Naive thymus-derived CD8-positive, alpha-beta T cell (primary cell): ENCODE results near the gene NUSAP1. TPM values are rescaled to one million over a fixed set of nuclear protein-coding genes. Genes with fewer than 3 reads are reported as not detected.
"Not testable (repeated sequence)": the region's sequence is repeated elsewhere in the genome, so short reads cannot be mapped to it uniquely, and the experiment has no call there.

Source experiments
- ATAC-seq, 2 donors: fragments of 150-1000 bp; cut with Tn5 transposase in 1 of 2; sonication (Bioruptor Pico), chemical (Tn5 transposase) in 1 of 2; 1 replicate in 1 of 2; 2 replicates in 1 of 2; pipeline ENCODE4 v1.10.0; 2021; ENCODE audit warnings: mild to moderate bottlenecking in 2 of 2, moderate library complexity in 2 of 2
- POLR2A ChIA-PET: fragments of 350-600 bp; sonication (Branson Sonifier 250); formaldehyde crosslinking; loops from one replicate; lab custom pipeline; 2021; ENCODE audit warnings: antibody characterized with exemption; lab: Charles Lee
- DNase-seq, 10 donors: peaks; one replicate each; pipeline versions ENCODE4 v3.0.0 to v3.0.0-alpha.2; 2020 to 2022
- H3K27ac Mint-ChIP-seq, 10 donors: one replicate each; pipeline ENCODE4 v1.8.0; 2020 to 2022; ENCODE audit warnings: mild to moderate bottlenecking in 10 of 10, mixed read lengths in 10 of 10, moderate library complexity in 4 of 10, inconsistent platforms in 1 of 10
- H3K27me3 Mint-ChIP-seq, 5 donors: one replicate each; pipeline ENCODE4 v1.8.0; 2021 to 2022; ENCODE audit warnings: mixed read lengths in 5 of 5
- H3K36me3 Mint-ChIP-seq, 3 donors: one replicate each; pipeline ENCODE4 v1.8.0; 2020 to 2022; ENCODE audit warnings: mixed read lengths in 3 of 3, mild to moderate bottlenecking in 2 of 3, inconsistent platforms in 1 of 3
- H3K4me1 Mint-ChIP-seq, 4 donors: one replicate each; pipeline ENCODE4 v1.8.0; 2021 to 2022; ENCODE audit warnings: mixed read lengths in 4 of 4
- H3K4me3 Mint-ChIP-seq, 10 donors: one replicate each; pipeline ENCODE4 v1.8.0; 2020 to 2022; ENCODE audit warnings: mild to moderate bottlenecking in 10 of 10, mixed read lengths in 10 of 10, moderate library complexity in 6 of 10, inconsistent platforms in 1 of 10
- H3K9me3 Mint-ChIP-seq, 9 donors: one replicate each; pipeline ENCODE4 v1.8.0; 2020 to 2022; ENCODE audit warnings: mixed read lengths in 9 of 9, mild to moderate bottlenecking in 3 of 9, inconsistent platforms in 1 of 9, moderate library complexity in 1 of 9
- polyA plus RNA-seq, 3 donors: library from polyadenylated mRNA; unstranded; fragments of 300-500 nt; fragmentation: Illumina TruSeq; gene quantifications; one replicate each; pipeline ENCODE4 v1.2.3, GENCODE V29; 2021
- total RNA-seq, 8 experiments: library from RNA in 2 of 8; stranded (reverse) in 2 of 8; gene quantifications; one replicate each; pipeline ENCODE4 v1.2.3 and lab custom pipeline; 2021 to 2026

NUSAP1 gene
- total and polyA plus RNA-seq, 5 experiments from 2014 or later: 0.32 to 4.0 (median 1.4) TPM

DNA sequence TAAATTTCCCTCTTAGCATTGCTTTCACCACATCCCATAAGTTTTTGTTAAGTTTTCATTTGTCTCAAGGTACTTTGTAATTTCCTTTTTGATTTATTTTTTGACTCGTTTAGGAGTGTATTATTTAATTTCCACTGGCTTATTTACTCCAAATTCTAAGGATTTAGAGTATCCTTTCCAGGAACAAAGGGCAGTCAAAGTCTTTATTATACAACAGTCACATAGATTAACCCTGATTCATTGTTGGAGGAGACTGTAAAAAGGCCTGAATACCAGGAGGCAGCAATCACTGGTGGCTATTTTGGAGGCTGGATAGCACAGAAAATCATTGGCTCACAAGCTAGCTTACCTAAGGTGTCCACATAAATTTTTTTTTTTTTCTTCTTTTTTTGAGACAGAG, 40.2 kb upstream of the NUSAP1 start:
- DNase-seq (no peak), ATAC-seq (no peak)
- Mint-ChIP-seq H3K9me3 (no peaks in the 10 kb centered on the region), H3K36me3 (peaks cover 0 to 73% (median 8%) of the 10 kb centered on the region in 3 donors), H3K4me3 (no peak overlapping the region), H3K4me1 (peaks cover 10 to 44% (median 31%) of the 10 kb centered on the region in 4 donors), H3K27ac (peak overlapping the region in 5 of 10 donors; percentile 27 to 65 (median 46)), H3K27me3 (no peaks in the 10 kb centered on the region)
- POLR2A ChIA-PET: no interaction called here

DNA sequence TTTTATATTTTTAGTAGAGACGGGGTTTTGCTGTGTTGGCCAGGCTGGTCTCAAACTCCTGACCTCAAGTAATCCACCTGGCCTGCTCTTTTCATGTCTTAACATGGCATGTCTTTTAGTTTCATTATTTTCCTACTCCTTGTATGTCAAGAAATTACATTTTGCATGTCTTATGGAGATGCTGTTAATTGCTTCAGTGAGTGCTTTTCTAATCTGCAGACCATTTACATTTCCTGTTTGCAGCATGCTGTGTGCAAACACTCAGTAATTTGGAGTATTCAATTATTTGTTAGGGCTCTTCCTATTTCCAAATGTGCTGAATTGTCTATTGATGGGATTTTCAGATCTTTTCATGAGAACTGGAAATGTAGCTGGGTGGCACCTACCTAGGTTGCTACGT, 31.5 kb upstream of the NUSAP1 start:
- H3K4me3 Mint-ChIP-seq, H3K27me3 Mint-ChIP-seq, DNase-seq, ATAC-seq, POLR2A ChIA-PET, H3K9me3 Mint-ChIP-seq: not testable (repeated sequence)
- peaks cover 5 to 14% (median 10%) of the 10 kb centered on the region in 4 donors for H3K4me1 Mint-ChIP-seq
- peak overlapping the region in 1 of 10 donors; percentile 79 for H3K27ac Mint-ChIP-seq
- H3K36me3 Mint-ChIP-seq: peaks cover 0 to 44% (median 13%) of the 10 kb centered on the region in 3 donors

GRCh38 chr15:41301587-41301986, 31.1 kb upstream of the NUSAP1 start:
- POLR2A ChIA-PET: no interaction called here
- DNase-seq (no peak), ATAC-seq (no peak)
- Mint-ChIP-seq H3K4me1 (peaks cover 7 to 12% (median 10%) of the 10 kb centered on the region in 4 donors), H3K36me3 (peaks cover 0 to 43% (median 13%) of the 10 kb centered on the region in 3 donors), H3K4me3 (no peak overlapping the region), H3K27ac (peak overlapping the region in 1 of 10 donors; percentile 79), H3K9me3 (no peaks in the 10 kb centered on the region), H3K27me3 (no peaks in the 10 kb centered on the region)

DNA sequence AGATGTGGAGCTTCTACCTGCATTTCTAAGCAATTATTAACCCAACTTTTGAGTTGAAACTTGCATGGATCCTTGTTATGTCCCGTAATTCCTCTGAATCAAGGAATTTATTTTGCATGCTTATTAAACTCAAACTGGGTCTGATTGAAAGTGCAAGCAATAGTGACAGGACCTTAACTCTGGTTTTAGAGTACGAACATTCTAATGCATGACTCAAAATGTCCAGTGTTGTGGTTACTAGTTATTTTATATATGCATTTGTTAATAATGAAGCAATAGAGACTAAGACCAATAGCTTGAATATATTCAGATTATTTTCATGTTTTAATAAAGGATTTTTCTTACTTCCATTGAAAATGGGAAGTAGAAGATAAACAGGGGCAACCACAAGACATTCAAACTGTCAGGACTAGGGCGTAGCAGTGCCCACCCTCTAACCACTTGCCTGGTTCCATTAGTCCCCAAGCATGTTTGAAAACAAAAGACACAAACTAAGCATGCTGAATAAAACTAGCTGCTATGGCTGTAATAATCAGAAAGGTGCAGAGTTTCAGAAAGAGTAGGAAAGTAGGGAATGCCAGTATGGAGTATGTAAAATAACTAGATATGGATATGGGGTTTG, 28.4 kb upstream of the NUSAP1 start:
- no peaks in the 10 kb centered on the region for H3K9me3 Mint-ChIP-seq
- ATAC-seq (no peak), DNase-seq (no peak)
- H3K36me3 Mint-ChIP-seq: peaks cover 0 to 19% (median 5%) of the 10 kb centered on the region in 3 donors
- H3K27ac Mint-ChIP-seq: peak overlapping the region in 4 of 10 donors; percentile 16 to 72 (median 48)
- POLR2A ChIA-PET: no interaction called here
- H3K4me3 Mint-ChIP-seq: no peak overlapping the region
- peaks cover 7 to 12% (median 10%) of the 10 kb centered on the region in 4 donors for H3K4me1 Mint-ChIP-seq
- H3K27me3 Mint-ChIP-seq: no peaks in the 10 kb centered on the region

- POLR2A ChIA-PET: interaction anchor here (0.6 kb wide), 1 partner anchor 32 kb away, joined by 3 read pairs; no protein-coding TSS in a partner anchor
- peaks cover 0 to 9% (median 0%) of the 10 kb centered on the region in 3 donors for H3K36me3 Mint-ChIP-seq
- H3K4me3 Mint-ChIP-seq: no peak overlapping the region
- ATAC-seq (no peak), DNase-seq (no peak)
- H3K4me1 Mint-ChIP-seq: peaks cover 2 to 10% (median 3%) of the 10 kb centered on the region in 4 donors
- H3K27me3 Mint-ChIP-seq: no peaks in the 10 kb centered on the region
- no peaks in the 10 kb centered on the region for H3K9me3 Mint-ChIP-seq
- no peak overlapping the region for H3K27ac Mint-ChIP-seq
Observed at GRCh38 chr15:41307679-41308078, 25.0 kb upstream of the NUSAP1 start.

DNA sequence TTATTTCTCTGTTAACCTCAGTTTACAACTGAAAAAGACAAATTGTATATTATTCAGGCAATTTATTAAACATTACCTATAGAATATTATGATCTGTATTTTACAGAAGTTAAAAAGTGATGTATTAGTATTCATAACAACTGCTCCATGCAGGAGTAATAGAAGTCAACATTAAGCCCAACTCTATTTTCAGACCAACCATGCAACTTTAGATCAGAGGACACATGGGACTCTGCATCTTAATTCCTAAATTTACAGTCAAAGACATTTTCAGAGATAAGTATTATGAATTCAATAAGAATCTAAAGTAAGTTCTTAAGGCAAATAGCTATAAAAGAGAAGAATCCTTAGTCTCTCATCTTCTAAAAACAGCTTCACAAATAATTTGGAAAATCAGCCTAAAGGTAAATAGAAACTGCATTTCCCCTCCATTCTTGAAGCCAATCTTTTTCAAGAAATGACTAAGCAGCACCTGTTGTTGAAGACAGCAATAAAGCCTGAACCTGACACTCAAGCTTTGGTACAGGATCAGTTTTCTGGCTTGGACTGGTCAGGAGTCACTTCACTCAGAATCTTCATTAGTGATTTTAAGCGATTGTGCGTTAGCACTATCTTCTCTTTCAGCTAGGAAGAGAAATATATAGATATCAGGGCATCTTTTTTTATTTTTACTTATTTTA, 23.3 kb upstream of the NUSAP1 start:
- POLR2A ChIA-PET: no interaction called here
- H3K4me1 Mint-ChIP-seq: peaks cover 0 to 9% (median 2%) of the 10 kb centered on the region in 4 donors
- no peak overlapping the region for H3K4me3 Mint-ChIP-seq
- ATAC-seq: no peak
- H3K9me3 Mint-ChIP-seq: no peaks in the 10 kb centered on the region
- no peak overlapping the region for H3K27ac Mint-ChIP-seq
- H3K27me3 Mint-ChIP-seq: no peaks in the 10 kb centered on the region
- no peak for DNase-seq
- peaks cover 0 to 15% (median 0%) of the 10 kb centered on the region in 3 donors for H3K36me3 Mint-ChIP-seq

DNA sequence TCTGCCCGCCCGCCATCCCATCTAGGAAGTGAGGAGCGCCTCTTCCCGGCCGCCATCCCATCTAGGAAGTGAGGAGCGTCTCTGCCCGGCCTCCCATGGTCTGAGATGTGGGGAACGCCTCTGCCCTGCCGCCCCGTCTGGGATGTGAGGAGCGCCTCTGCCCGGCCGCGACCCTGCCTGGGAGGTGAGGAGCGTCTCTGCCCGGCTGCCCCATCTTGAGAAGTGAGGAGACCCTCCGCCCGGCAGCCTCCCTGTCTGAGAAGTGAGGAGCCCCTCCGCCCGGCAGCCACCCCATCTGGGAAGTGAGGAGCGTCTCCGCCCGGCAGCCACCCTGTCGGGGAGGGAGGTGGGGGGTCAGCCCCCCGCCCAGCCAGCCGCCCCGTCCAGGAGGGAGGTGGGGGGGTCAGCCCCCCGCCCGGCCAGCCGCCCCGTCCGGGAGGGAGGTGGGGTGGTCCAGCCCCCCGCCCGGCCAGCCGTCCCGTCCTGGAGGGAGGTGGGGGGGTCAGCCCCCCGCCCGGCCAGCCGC, 11.8 kb upstream of the NUSAP1 start:
- H3K9me3 Mint-ChIP-seq, H3K36me3 Mint-ChIP-seq, H3K4me3 Mint-ChIP-seq, H3K27me3 Mint-ChIP-seq, DNase-seq, H3K27ac Mint-ChIP-seq, H3K4me1 Mint-ChIP-seq, POLR2A ChIA-PET, ATAC-seq: not testable (repeated sequence)

DNA sequence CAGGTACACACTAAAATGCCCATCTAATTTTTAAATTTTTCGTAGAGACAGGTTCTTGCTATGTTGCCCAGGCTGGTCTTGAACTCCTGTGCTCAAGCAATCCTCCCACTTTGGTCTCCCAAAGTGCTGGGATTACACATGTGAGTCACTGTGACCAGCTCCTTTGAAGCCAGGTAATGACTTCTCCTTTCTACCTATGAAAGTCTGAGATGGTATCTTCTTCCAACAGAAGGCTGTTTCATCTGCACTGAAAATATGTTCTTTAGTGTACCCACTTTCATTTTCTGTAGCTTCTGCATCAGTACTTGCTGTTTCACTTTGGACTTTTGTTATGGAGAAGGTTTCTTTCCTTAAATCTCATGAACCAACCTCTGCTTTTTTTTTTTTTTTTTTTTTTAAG, 9.1 kb upstream of the NUSAP1 start:
- Mint-ChIP-seq H3K4me1 (no peaks in the 10 kb centered on the region), H3K27me3 (no peaks in the 10 kb centered on the region), H3K27ac (peak overlapping the region in 1 of 10 donors; percentile 29), H3K4me3 (no peak overlapping the region), H3K36me3 (peaks cover 0 to 3% (median 0%) of the 10 kb centered on the region in 3 donors), H3K9me3 (peaks cover 0 to 2% (median 0%) of the 10 kb centered on the region in 9 donors)
- DNase-seq: no peak
- ATAC-seq: no peak
- POLR2A ChIA-PET: interaction anchor here (1.7 kb wide), 1 partner anchor 9 kb away, joined by 6 read pairs; the partner anchor contains the start of genes NUSAP1 and OIP5

DNA sequence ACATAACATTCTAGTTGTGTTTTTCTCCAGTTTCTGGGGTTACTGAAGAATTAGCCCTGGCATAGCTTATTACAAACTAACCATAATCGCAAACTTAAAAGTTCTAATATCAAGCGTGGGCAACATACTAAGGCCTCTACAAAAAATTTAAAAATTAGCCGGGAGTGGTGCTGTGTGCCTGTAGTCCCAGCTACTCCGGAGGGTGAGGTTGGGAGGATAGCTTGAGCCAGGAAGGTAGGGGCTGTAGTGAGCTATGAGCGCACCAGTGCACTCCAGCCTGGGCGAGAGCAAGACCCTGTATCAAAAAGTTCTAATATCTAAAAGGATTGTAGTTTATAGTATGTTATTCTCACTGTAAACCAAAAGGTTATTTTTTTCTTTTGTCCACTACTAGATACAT, 1.4 kb upstream of the NUSAP1 start:
- ATAC-seq (no peak), DNase-seq (no peak)
- peak overlapping the region; percentile 96 to 100 (median 99) for H3K4me3 Mint-ChIP-seq
- peak overlapping the region in 7 of 10 donors; percentile 22 to 98 (median 93) for H3K27ac Mint-ChIP-seq
- H3K27me3 Mint-ChIP-seq: no peaks in the 10 kb centered on the region
- POLR2A ChIA-PET: interaction anchor here (0.5 to 2.1 kb wide), 3 partner anchors 19 to 100 kb away, joined by 4 to 11 read pairs (median 4); partner anchors contain the start of genes CHP1 and EXD1
- H3K9me3 Mint-ChIP-seq: no peaks in the 10 kb centered on the region
- peaks cover 6 to 28% (median 27%) of the 10 kb centered on the region in 4 donors for H3K4me1 Mint-ChIP-seq
- no peaks in the 10 kb centered on the region for H3K36me3 Mint-ChIP-seq

DNA sequence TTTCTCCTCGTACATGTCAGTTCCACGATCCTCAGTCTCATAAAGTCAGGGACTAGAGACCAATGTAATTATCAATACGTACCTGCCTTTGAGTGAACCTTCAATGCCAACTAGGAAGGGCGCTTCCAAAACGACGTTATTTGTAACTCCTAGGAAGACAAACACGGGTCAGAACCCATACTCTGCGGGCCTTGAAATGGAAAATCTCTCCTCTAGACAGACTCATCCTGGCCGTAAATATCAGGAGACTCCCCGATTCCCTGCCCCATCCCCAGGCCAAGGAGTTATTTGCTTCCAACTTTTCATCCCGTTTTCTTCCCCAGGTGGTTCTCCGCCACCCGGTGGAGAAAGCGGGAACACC, 868 bp upstream of the NUSAP1 start:
- peak overlapping the region; percentile 96 to 100 (median 99) for H3K4me3 Mint-ChIP-seq
- H3K27ac Mint-ChIP-seq: peak overlapping the region; percentile 49 to 98 (median 93)
- H3K4me1 Mint-ChIP-seq: peaks cover 6 to 31% (median 27%) of the 10 kb centered on the region in 4 donors
- no peaks in the 10 kb centered on the region for H3K36me3 Mint-ChIP-seq
- no peaks in the 10 kb centered on the region for H3K9me3 Mint-ChIP-seq
- POLR2A ChIA-PET: interaction anchor here (0.6 to 2.1 kb wide), 10 partner anchors 9 to 524 kb away, joined by 3 to 11 read pairs (median 4); partner anchors contain the start of genes CHP1, DNAJC17, EXD1 and INO80
- no peaks in the 10 kb centered on the region for H3K27me3 Mint-ChIP-seq
- ATAC-seq (no peak), DNase-seq (peak in 1 of 10 donors; percentile 4)

- Mint-ChIP-seq H3K4me3 (peak overlapping the region; percentile 96 to 100 (median 99)), H3K36me3 (no peaks in the 10 kb centered on the region), H3K9me3 (no peaks in the 10 kb centered on the region), H3K4me1 (peaks cover 6 to 34% (median 27%) of the 10 kb centered on the region in 4 donors), H3K27me3 (no peaks in the 10 kb centered on the region), H3K27ac (peak overlapping the region; percentile 82 to 98 (median 94))
- DNase-seq (no peak), ATAC-seq (peak; percentile 2 to 7)
- POLR2A ChIA-PET: interaction anchor here (0.5 to 2.1 kb wide), 14 partner anchors 10 to 764 kb away, joined by 3 to 11 read pairs (median 3); partner anchors contain the start of genes CHP1, DNAJC17, EXD1 and INO80
Observed at GRCh38 chr15:41333026-41333562, 413 bp downstream of the NUSAP1 start.

- no peak for ATAC-seq
- POLR2A ChIA-PET: no interaction called here
Observed at GRCh38 chr15:41334293-41335120, 1.8 kb downstream of the NUSAP1 start.

More at GRCh38 chr15:41334293-41335120, 1.8 kb downstream of the NUSAP1 start:
- Mint-ChIP-seq H3K36me3 (no peaks in the 10 kb centered on the region), H3K9me3 (no peaks in the 10 kb centered on the region), H3K27me3 (no peaks in the 10 kb centered on the region), H3K27ac (peak overlapping the region in 2 of 10 donors; percentile 3 to 11), H3K4me1 (peaks cover 6 to 34% (median 27%) of the 10 kb centered on the region in 4 donors), H3K4me3 (peak overlapping the region; percentile 5 to 97 (median 54))
- DNase-seq: no peak
